Measurements from ENCODE around the gene HHATL. TPM values are rescaled to one million over a fixed set of nuclear protein-coding genes. Genes with fewer than 3 reads are reported as not detected.
A peak's percentile ranks its signal among the peaks of the same experiment; 100 is the strongest.

The HHATL gene
- total RNA-seq, 2 experiments from 2014 or later: not detected

DNA sequence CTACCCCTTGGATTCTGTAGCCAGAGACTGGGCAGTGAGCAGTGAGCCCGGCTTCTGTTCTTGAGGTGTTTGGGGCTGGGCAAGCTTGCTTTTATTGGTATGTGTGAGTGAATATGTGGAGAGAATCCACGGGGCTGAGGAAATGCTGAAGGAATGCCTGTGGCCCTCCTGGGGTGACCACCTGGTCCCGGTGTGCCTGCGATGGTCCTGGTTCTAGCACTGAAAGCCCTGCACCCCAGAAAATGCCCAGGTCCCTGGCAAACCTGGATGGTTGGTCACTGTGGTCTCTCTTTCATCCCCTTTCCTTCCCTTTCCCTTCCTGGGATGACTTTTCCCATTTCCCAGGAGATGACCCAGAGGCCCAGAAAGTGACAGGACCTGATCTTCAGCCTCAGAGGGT is 44.9 kb downstream of the HHATL start:
- ATAC-seq (no peak), DNase-seq (no peak)
- Mint-ChIP-seq H3K9me3 (ENCODE audit: low read depth) (no peaks in the 10 kb centered on the region), H3K27ac (no peak overlapping the region), H3K4me1 (peaks cover 7% of the 10 kb centered on the region), H3K36me3 (ENCODE audit: low read depth) (no peaks in the 10 kb centered on the region), H3K4me3 (no peak overlapping the region), H3K27me3 (peaks cover 2% of the 10 kb centered on the region)
- POLR2A ChIA-PET: no interaction called here
- CTCF ChIA-PET: no interaction called here
- intact Hi-C loops (cut with DNase I, micrococcal nuclease): loop anchor here in 1 of 2 experiments (10.0 kb wide), 1 partner anchor 87 kb away; no protein-coding TSS in a partner anchor

DNA sequence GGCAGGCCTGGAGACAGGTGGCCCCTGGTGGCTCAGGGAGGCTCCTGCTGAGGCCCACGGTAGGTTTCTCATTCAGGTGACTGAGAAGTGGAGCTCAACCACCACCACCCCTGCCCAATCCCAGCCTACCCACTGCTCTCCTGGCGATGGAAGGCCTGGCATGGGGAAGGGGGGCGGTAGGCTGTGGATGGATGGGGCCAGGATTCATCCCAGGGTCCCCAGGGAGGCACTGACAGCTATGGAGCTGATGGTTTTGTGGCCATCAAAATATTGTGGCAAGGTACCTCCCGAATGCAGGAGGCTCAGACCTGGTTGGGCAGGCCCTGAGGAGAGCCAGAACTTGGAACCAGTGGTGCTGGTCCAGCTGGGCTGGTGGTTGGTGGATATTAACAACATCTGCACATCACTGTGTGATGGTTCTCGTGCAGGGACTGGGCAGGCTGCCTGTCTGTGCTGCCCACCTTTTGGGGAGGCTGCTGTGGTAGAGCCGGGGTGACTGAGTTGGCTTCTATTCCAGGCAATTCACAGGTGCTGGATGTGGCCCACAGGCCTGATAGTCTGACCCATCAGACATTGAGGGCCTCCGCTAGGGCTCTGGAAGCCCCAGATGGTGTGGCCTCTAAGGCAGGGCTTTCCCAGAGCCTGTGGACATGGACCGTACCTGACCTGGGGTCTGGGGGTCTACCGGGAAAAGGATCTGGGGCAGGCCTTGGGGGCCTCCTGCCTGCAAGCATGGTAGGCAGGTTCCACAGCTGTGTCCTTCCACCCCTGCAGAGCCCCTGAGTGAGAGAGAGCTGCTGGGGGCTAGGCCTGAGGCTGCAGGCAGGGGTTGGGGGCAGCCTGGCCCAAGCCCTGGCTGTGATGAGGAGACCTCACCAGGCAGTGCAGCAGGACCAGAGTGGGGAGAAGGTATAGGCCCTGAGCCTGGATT is 45.7 kb downstream of the HHATL start:
- no peak overlapping the region for H3K27ac Mint-ChIP-seq
- no peaks in the 10 kb centered on the region for H3K36me3 Mint-ChIP-seq (ENCODE audit: low read depth)
- H3K9me3 Mint-ChIP-seq (ENCODE audit: low read depth): no peaks in the 10 kb centered on the region
- DNase-seq (no peak), ATAC-seq (no peak)
- no peak overlapping the region for H3K4me3 Mint-ChIP-seq
- intact Hi-C loops (cut with DNase I, micrococcal nuclease): loop anchor here in 1 of 2 experiments (10.0 kb wide), 1 partner anchor 88 kb away; no protein-coding TSS in a partner anchor
- POLR2A ChIA-PET: no interaction called here
- H3K27me3 Mint-ChIP-seq: peaks cover 2% of the 10 kb centered on the region
- CTCF ChIA-PET: no interaction called here
- H3K4me1 Mint-ChIP-seq: peaks cover 7% of the 10 kb centered on the region

DNA sequence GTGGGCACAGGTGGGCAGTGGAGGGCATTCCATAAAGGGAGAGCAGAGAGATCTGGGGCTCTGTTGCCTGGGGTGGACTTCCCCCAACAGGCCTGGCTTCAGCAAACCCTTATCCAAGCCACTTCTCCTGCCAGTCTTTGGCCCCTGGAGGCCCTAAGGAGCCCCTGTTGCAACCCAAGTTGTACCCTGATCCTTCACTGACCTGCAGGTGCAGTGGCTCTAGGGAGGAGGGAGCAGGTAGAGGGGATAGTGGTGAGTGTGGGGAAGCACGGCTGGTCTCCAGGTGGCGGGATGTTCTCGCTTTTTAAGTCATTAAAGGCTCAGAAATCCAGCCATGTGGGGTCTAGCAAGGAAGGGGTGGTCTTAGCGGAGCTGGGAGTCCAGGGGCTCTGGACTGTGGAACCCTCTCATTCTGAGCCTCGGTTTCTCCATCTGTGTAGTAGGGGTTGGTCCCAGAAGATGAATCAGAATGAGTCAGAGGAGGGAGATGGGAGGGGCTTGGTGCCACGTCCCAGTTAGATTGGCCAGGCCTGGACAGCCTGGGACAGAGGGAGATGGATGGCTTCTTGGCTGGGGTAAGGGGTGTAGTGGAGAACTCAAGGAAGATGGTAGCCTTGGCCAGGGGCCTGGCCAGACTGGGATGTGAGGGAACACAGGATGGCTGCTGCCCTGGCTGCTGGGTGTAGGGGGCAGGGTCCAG is 46.5 kb downstream of the HHATL start:
- ATAC-seq: no peak
- no peak for DNase-seq
- ChIA-PET CTCF (no interaction called here), POLR2A (no interaction called here)
- H3K27me3 Mint-ChIP-seq: peaks cover 2% of the 10 kb centered on the region
- intact Hi-C loops (cut with DNase I, micrococcal nuclease): loop anchor here in 1 of 2 experiments (10.0 kb wide), 1 partner anchor 89 kb away; no protein-coding TSS in a partner anchor
- H3K4me1 Mint-ChIP-seq: peaks cover 7% of the 10 kb centered on the region
- no peak overlapping the region for H3K4me3 Mint-ChIP-seq
- H3K9me3 Mint-ChIP-seq (ENCODE audit: low read depth): no peaks in the 10 kb centered on the region
- no peak overlapping the region for H3K27ac Mint-ChIP-seq
- no peaks in the 10 kb centered on the region for H3K36me3 Mint-ChIP-seq (ENCODE audit: low read depth)

DNA sequence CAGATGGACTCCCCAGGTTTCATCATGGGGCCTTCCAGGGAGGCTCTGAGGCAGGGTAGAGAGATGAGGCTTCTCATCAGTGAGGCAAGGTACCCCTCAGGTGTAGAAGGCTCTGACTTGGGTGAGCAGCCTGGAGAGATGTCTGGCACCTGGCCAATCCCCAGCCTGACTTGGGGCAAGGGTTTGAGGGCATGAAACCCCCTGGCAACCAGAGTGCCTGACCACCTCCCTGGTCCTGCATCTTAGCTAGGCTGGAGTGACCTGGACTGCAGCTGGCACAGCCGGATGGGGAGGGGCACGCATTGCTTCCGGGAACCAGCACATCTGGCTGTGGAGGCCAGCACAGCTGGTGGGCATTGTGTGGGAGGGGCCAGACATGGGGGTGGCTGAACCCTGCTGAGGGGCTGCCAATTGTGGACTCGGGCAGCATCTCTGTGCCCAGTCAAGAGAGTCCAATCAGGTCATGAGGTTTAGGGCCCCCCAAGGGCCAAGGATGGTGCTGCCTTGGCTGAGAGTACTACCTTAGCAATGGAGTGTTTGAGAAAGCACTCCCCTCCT is 47.2 kb downstream of the HHATL start:
- ATAC-seq: no peak
- Mint-ChIP-seq H3K9me3 (ENCODE audit: low read depth) (no peaks in the 10 kb centered on the region), H3K27ac (no peak overlapping the region), H3K4me1 (peaks cover 7% of the 10 kb centered on the region), H3K4me3 (peak overlapping the region; percentile 40), H3K27me3 (peaks cover 2% of the 10 kb centered on the region), H3K36me3 (ENCODE audit: low read depth) (no peaks in the 10 kb centered on the region)
- no peak for DNase-seq
- ChIA-PET POLR2A (no interaction called here), CTCF (no interaction called here)
- intact Hi-C loops (cut with DNase I, micrococcal nuclease): loop anchor here in 1 of 2 experiments (10.0 kb wide), 1 partner anchor 89 kb away; no protein-coding TSS in a partner anchor

DNA sequence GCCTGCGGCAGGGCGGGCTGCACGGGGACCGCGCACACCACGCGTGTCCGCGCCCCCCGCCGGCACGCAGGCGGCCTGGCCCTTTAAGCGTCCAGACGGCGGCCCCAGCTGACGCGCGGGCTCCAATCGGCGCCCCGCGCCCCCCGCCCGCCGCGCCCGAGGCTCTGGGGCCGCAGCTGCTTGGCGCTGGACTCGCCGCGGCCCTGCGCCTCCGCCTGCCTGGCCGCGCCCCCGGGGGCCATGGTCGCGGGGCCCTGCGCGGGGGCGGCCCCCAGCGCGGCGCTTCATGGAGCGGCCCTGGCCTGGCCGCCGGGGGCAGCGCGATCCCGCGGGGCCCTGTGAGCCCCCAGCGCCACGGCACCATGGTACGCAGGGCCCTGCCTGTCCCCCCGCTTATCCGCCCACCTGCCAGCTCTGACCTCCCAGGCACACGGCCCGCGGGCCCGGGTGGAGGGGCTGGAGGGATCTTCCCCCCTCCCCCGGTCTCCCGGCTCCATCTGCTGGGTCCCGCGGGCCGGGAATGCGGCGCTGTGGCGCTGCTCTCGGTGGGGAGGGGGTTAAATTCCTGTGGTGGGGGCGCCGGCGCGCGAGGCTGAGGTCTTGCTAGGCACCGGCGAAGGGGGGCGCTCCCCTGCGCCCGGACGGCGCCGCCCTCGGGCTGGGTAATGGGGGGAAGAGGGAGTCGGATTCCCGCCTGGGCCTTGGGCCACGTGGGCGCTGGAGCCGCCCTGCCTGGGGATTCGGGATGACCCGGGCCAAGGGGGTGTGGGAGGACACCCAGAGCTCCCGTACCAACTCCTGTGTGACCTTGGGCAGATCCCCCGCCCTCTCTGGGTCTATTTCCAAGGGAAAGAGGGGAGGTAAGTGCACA is 48.0 kb downstream of the HHATL start:
- intact Hi-C loops (cut with DNase I, micrococcal nuclease): loop anchor here (5.0 to 10.0 kb wide), 2 partner anchors 88 to 90 kb away; no protein-coding TSS in a partner anchor
- Mint-ChIP-seq H3K27me3 (peaks cover 2% of the 10 kb centered on the region), H3K4me3 (peak overlapping the region; percentile 72), H3K36me3 (ENCODE audit: low read depth) (no peaks in the 10 kb centered on the region), H3K4me1 (peaks cover 7% of the 10 kb centered on the region), H3K9me3 (ENCODE audit: low read depth) (no peaks in the 10 kb centered on the region), H3K27ac (no peak overlapping the region)
- DNase-seq (no peak), ATAC-seq (peak; percentile 37)
- ChIA-PET CTCF (no interaction called here), POLR2A (no interaction called here)

DNA sequence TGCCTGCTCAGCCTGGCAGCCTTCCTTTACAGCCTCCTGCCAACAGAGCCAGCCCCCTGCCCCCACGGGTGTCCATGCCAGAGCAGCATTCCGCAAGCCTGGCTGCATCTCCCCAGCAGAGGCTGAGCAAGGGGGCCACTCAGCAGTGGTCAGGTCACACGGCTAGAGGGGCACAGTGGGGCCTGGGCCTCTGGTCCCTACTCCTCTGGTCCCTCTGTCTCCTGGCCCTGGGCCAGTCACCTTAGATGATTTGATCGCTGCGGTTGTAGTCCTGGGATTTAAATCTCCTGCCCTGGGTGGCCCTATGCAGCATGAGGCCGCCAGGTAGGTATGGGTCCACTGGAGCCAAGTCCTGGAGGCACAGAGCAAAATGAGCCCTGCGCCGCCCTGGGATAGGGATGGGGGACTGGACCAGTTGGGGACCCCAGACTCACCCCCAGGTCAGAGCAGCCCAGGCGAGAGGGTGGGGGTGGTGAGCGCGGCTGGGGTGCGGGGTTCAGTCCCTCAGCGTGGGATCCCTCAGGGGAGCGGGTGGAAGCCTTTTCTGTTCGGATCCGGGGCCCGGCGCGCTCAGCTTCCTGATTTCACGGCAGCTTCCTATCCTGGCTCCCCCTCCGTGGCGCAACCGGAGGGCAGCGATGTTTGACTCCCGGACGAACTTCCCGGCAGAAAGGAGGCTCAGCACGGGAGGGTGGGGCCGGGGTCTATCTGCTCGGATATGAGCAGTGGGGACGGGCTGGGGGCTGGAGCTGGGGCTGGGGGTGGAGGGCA is 48.9 kb downstream of the HHATL start, which contains the start of gene ZBTB47:
TSS of gene ZBTB47 (plus strand) at position 138 of the 771 bp plus-strand sequence. CDS start 4,659 bp downstream, outside the sequence.
- Mint-ChIP-seq H3K27ac (no peak within 1 kb of the TSS), H3K36me3 (ENCODE audit: low read depth) (no peaks in the 10 kb centered on the region), H3K4me1 (peaks cover 7% of the 10 kb centered on the region), H3K4me3 (peak within 1 kb of the TSS; percentile 72), H3K9me3 (ENCODE audit: low read depth) (no peaks in the 10 kb centered on the region), H3K27me3 (peaks cover 2% of the 10 kb centered on the region)
- POLR2A ChIA-PET: no interaction called here
- intact Hi-C loops (cut with DNase I, micrococcal nuclease): loop anchor here (5.0 to 10.0 kb wide), 2 partner anchors 89 to 91 kb away; no protein-coding TSS in a partner anchor
- CTCF ChIA-PET: no interaction called here
- peak; percentile 14 for ATAC-seq
- DNase-seq: peak; percentile 38

DNA sequence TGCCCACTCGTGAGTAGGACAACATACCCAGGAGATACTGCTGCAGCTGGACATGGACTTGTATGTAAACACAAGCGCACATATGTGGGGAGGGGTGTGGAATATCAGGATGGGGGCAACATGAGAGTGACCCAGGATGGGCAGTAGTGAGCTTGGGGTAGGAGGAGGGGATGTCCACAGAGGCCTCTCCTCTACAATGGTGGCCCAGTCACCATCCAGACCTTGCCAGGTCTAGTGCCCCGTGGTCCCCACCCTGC is 49.4 kb downstream of the HHATL start:
- no peak overlapping the region for H3K4me3 Mint-ChIP-seq
- intact Hi-C loops (cut with DNase I, micrococcal nuclease): loop anchor here (5.0 to 10.0 kb wide), 2 partner anchors 89 to 92 kb away; no protein-coding TSS in a partner anchor
- no peak overlapping the region for H3K27ac Mint-ChIP-seq
- DNase-seq: no peak
- H3K9me3 Mint-ChIP-seq (ENCODE audit: low read depth): no peaks in the 10 kb centered on the region
- H3K4me1 Mint-ChIP-seq: peaks cover 7% of the 10 kb centered on the region
- peaks cover 2% of the 10 kb centered on the region for H3K27me3 Mint-ChIP-seq
- POLR2A ChIA-PET: no interaction called here
- CTCF ChIA-PET: no interaction called here
- no peak for ATAC-seq
- no peaks in the 10 kb centered on the region for H3K36me3 Mint-ChIP-seq (ENCODE audit: low read depth)

DNA sequence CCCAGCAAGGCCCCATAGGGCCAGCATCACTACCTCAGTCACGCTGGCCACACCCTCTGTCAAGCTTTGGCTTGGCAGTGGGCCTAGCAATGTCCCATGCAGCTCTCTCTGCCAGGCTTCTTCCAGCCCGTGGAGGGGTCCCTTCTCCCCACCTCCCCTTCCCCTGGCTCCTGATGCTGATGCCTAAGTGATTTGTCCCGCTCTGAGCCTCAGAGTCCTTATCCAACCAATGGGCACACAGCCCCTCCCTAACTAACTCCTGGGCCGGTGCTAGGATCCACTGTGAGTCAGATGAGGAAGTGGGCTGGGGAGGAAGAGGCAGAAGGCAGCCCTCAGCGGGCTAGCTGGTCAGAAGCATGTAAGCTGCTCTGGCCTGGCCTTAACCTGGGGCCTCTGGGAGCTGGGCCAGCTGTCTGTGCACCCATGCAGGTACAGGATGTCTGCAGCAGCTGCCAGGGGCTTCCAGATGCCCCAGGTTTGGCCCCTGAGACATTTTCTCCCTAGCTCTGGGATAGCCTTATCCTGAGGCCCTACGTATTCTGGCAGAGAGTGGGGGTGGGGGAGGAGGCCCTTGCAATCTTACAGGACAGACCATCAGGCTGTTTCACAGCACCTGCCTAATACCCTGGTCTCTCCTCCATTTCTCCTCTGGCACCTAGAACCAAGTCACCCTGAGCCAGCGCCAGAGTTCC is 49.8 kb downstream of the HHATL start:
- CTCF ChIA-PET: interaction anchor here (0.6 to 0.9 kb wide), 3 partner anchors 9 to 1705 kb away, joined by 3 to 4 read pairs (median 3); no protein-coding TSS in a partner anchor
- H3K4me3 Mint-ChIP-seq: no peak overlapping the region
- peak; percentile 15 for ATAC-seq
- POLR2A ChIA-PET: no interaction called here
- no peak for DNase-seq
- H3K27ac Mint-ChIP-seq: no peak overlapping the region
- H3K27me3 Mint-ChIP-seq: peaks cover 2% of the 10 kb centered on the region
- H3K36me3 Mint-ChIP-seq (ENCODE audit: low read depth): peaks cover 2% of the 10 kb centered on the region
- no peaks in the 10 kb centered on the region for H3K9me3 Mint-ChIP-seq (ENCODE audit: low read depth)
- intact Hi-C loops (cut with DNase I, micrococcal nuclease): loop anchor here (5.0 to 10.0 kb wide), 2 partner anchors 90 to 92 kb away; no protein-coding TSS in a partner anchor
- H3K4me1 Mint-ChIP-seq: peaks cover 7% of the 10 kb centered on the region

DNA sequence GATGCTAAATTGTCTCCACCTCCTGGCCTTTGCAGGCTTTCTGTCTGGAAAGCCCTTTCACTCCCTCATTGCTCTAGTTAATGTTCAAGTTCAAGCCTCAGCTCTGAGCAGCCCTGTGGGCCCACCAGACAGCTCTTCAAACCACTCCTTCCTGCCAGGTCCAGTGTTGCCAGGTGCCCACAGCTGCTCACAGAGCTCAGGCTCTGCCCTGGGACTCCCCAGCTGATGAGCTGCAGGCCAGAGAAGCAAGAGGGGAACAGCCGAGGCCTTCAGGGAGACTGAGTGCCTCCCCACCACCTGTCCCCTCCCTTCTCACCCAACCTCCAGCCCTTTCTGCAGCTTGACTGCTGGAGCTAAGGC is 50.4 kb downstream of the HHATL start:
- H3K4me3 Mint-ChIP-seq: no peak overlapping the region

More for the DNA sequence above, 50.4 kb downstream of the HHATL start:
- H3K36me3 Mint-ChIP-seq (ENCODE audit: low read depth): peaks cover 4% of the 10 kb centered on the region
- no peak for DNase-seq
- H3K4me1 Mint-ChIP-seq: peaks cover 8% of the 10 kb centered on the region
- ATAC-seq: no peak
- peaks cover 2% of the 10 kb centered on the region for H3K27me3 Mint-ChIP-seq
- CTCF ChIA-PET: interaction anchor here (0.6 to 0.9 kb wide), 2 partner anchors 9 to 403 kb away, joined by 3 to 4 read pairs; no protein-coding TSS in a partner anchor
- intact Hi-C loops (cut with DNase I, micrococcal nuclease): loop anchor here (5.0 to 10.0 kb wide), 2 partner anchors 90 to 93 kb away; no protein-coding TSS in a partner anchor
- POLR2A ChIA-PET: no interaction called here
- peak overlapping the region; percentile 34 for H3K27ac Mint-ChIP-seq
- no peaks in the 10 kb centered on the region for H3K9me3 Mint-ChIP-seq (ENCODE audit: low read depth)

All from activated CD4-positive, alpha-beta T cell treated with anti-CD3 and anti-CD28 coated beads for 36 hours (primary cell).